ENCODE data around the gene UPP2.

- TF ChIP-seq CTCF (IDR thresholded peaks at IDR 0.05) (no peak), POLR2A (IDR thresholded peaks at IDR 0.05) (no peak)
These were observed 26.7 kb downstream of the UPP2 start for GRCh38 chr2:158128168-158128973.
